Measurements from ENCODE around the gene SESTD1. TPM values are rescaled to one million over a fixed set of nuclear protein-coding genes. Genes with fewer than 3 reads are reported as not detected.
"Not testable (repeated sequence)": the region's sequence is repeated elsewhere in the genome, so short reads cannot be mapped to it uniquely, and the experiment has no call there.

The SESTD1 gene
- total and polyA plus RNA-seq, 9 of the 15 experiments (the other 6 are each of a cell fraction or from before 2014, with no cell fraction given), result 0.32 to 5.6 (median 2.1) TPM

- TF ChIP-seq NEUROD1 (IDR thresholded peaks at IDR 0.05; ENCODE audit: borderline replicate concordance, low read depth, low read length, partially characterized antibody) (no peak), HIVEP1 (CRISPR knock-in tag; IDR thresholded peaks at IDR 0.05) (no peak), PRPF4 (IDR thresholded peaks at IDR 0.05; ENCODE audit: insufficient read depth, low read depth, low read length, poor library complexity, severe bottlenecking) (no peak), MAFF (IDR thresholded peaks at IDR 0.05; ENCODE audit: low read length) (no peak), PCBP2 (IDR thresholded peaks at IDR 0.05; ENCODE audit: low read depth, low read length, poor library complexity, severe bottlenecking) (no peak), UBTF (IDR thresholded peaks at IDR 0.05; ENCODE audit: borderline replicate concordance in 1 of 2, low read depth in 2 of 2, low read length in 2 of 2) (no peak)
Measured at GRCh38 chr2:179207047-179207446, 57.6 kb downstream of the SESTD1 start (continued).

- no peak overlapping the region for H3K9ac ChIP-seq (ENCODE audit: insufficient read depth in 1 of 2, low read depth in 2 of 2, low read length in 2 of 2)
- no peak overlapping the region for H3K4me2 ChIP-seq (ENCODE audit: insufficient read depth, low read length)
- H4K20me1 ChIP-seq (replicated peaks; ENCODE audit: control insufficient read depth, insufficient read depth, low read length), result no peaks in the 10 kb centered on the region
- H3K36me3 ChIP-seq (ENCODE audit: control insufficient read depth, insufficient read depth, low read length), result no peaks in the 10 kb centered on the region
- H3K9me1 ChIP-seq (ENCODE audit: control insufficient read depth, insufficient read depth, low read length), result no peaks in the 10 kb centered on the region
- WGBS (ENCODE audit: insufficient coverage, low coverage, missing lambda C conversion rate), result 4% methylated on average over 3 of the region's 3 CpGs
- intact Hi-C loops (cut with micrococcal nuclease) (no loop called here), in situ Hi-C loops (cut with MboI) (no loop called here)
- ATAC-seq, result no peak
- no peak overlapping the region for H2AFZ ChIP-seq (ENCODE audit: low read depth, low read length)
- no peak overlapping the region for H3K4me3 ChIP-seq
- POLR2A ChIA-PET, result no interaction called here
- no peaks in the 10 kb centered on the region for H3K79me2 ChIP-seq (ENCODE audit: control insufficient read depth, insufficient read depth, low read length)
- H3K27ac ChIP-seq (ENCODE audit: extremely low read depth, low read depth, low read length), result no peak overlapping the region
- TF ChIP-seq ZFP36 (IDR thresholded peaks at IDR 0.05; ENCODE audit: low read depth, low read length, partially characterized antibody), result peak; percentile 61
- no peak for TF ChIP-seq ZNF75A (CRISPR knock-in tag; IDR thresholded peaks at IDR 0.05)
- DNase-seq (ENCODE audit: extremely low read depth in 1 of 4, low spot score in 3 of 4), result no peak
- BruUV-seq (replicated peaks), result no TSS peak
- CTCF ChIA-PET (ENCODE audit: low intra/inter-chr PET ratio), result no interaction called here
- H3K27me3 ChIP-seq (ENCODE audit: control insufficient read depth in 2 of 2, insufficient read depth in 2 of 2, low read length in 2 of 2), result no peaks in the 10 kb centered on the region
- no peaks in the 10 kb centered on the region for H3K4me1 ChIP-seq (replicated peaks in 1 of 2; ENCODE audit: control insufficient read depth in 2 of 2, insufficient read depth in 2 of 2, low read length in 2 of 2)
- H3K9me3 ChIP-seq (replicated peaks; ENCODE audit: control insufficient read depth, insufficient read depth, low read depth, low read length), result no peaks in the 10 kb centered on the region
- FAIRE-seq, result no peak
Measured at GRCh38 chr2:179201869-179202268, 62.8 kb downstream of the SESTD1 start.

DNA sequence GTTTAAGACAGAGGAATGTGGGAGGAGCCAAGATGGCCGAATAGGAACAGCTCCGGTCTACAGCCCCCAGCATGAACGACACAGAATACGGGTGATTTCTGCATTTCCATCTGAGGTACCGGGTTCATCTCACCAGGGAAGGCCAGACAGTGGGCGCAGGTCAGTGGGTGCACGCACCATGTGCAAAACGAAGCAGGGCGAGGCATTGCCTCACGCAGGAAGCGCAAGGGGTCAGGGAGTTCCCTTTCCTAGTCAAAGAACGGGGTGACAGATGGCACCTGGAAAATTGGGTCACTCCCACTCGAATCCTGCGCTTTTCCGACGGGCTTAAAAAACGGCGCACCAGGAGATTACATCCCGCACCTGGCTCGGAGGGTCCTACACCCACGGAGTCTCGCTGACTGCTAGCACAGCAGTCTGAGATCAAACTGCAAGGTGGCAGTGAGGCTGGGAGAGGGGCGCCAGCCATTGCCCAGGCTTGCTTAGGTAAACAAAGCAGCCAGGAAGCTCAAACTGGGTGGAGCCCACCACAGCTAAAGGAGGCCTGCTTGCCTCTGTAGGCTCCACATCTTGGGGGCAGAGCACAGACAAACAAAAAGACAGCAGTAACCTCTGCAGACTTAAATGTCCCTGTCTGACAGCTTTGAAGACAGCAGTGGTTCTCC lies 68.6 kb downstream of the SESTD1 start:
- CTCF ChIA-PET (ENCODE audit: low intra/inter-chr PET ratio); H3K4me3 ChIP-seq; FAIRE-seq; H3K27ac ChIP-seq (ENCODE audit: extremely low read depth, low read depth, low read length); in situ Hi-C loops (cut with MboI); H3K4me2 ChIP-seq (ENCODE audit: insufficient read depth, low read length); H3K36me3 ChIP-seq (ENCODE audit: control insufficient read depth, insufficient read depth, low read length); ATAC-seq; H3K27me3 ChIP-seq (ENCODE audit: control insufficient read depth in 2 of 2, insufficient read depth in 2 of 2, low read length in 2 of 2); DNase-seq (ENCODE audit: extremely low read depth in 1 of 4, low spot score in 3 of 4); H3K9me3 ChIP-seq (replicated peaks; ENCODE audit: control insufficient read depth, insufficient read depth, low read depth, low read length); H3K79me2 ChIP-seq (ENCODE audit: control insufficient read depth, insufficient read depth, low read length); H3K9me1 ChIP-seq (ENCODE audit: control insufficient read depth, insufficient read depth, low read length); intact Hi-C loops (cut with micrococcal nuclease); BruUV-seq (replicated peaks); H3K4me1 ChIP-seq (replicated peaks in 1 of 2; ENCODE audit: control insufficient read depth in 2 of 2, insufficient read depth in 2 of 2, low read length in 2 of 2); POLR2A ChIA-PET; H2AFZ ChIP-seq (ENCODE audit: low read depth, low read length); H4K20me1 ChIP-seq (replicated peaks; ENCODE audit: control insufficient read depth, insufficient read depth, low read length); H3K9ac ChIP-seq (ENCODE audit: insufficient read depth in 1 of 2, low read depth in 2 of 2, low read length in 2 of 2): not testable (repeated sequence)
- WGBS (ENCODE audit: insufficient coverage, low coverage, missing lambda C conversion rate), result 2% methylated on average over 23 of the region's 23 CpGs

Measured in K562 (cell line).